SU-DHL-6 (cell line): ENCODE data around the gene ZFYVE27.

ENCODE experiments used
- CTCF ChIP-seq: fragments of 200-600 bp; sonication (generic); IDR thresholded peaks from one replicate; pipeline ENCODE4 v1.5.1; 2017; ENCODE audit warnings: antibody characterized with exemption, mild to moderate bottlenecking, low read length, moderate library complexity; ENCODE audit not compliant: insufficient read depth, poor library complexity, severe bottlenecking
- EZH2phosphoT487 ChIP-seq: fragments of 200-600 bp; sonication (generic), shearing (Covaris generic); conservative IDR thresholded peaks from 2 replicates; pipeline ENCODE4 v1.6.1; 2018; ENCODE audit warnings: mild to moderate bottlenecking, antibody characterized with exemption, low read length, moderate library complexity, mixed read lengths

GRCh38 chr10:97715259-97715874 is 21.6 kb upstream of the ZFYVE27 start:
- TF ChIP-seq EZH2phosphoT487: no peak
- TF ChIP-seq CTCF: no peak
